Measurements from ENCODE around the gene WAPL. TPM values are rescaled to one million over a fixed set of nuclear protein-coding genes. Genes with fewer than 3 reads are reported as not detected.
"Not testable (repeated sequence)": the region's sequence is repeated elsewhere in the genome, so short reads cannot be mapped to it uniquely, and the experiment has no call there.

WAPL gene
- polyA plus RNA-seq, 1 donor from 2014 or later, result 30.6 TPM

DNA sequence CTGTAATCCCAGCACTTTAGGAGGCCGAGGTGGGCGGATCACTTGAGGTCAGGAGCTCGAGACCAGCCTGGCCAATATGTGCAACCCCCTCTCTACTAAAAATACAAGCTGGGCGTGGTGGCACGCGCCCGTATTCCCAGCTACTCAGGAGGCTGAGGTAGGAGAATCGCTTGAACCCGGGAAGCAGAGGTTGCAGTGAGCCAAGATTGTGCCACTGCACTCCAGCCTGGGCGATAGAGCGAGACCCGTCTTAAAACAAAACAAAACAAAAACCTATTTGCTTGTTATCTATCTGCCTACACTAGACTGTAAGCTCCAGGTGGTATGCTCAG lies 132.5 kb downstream of the WAPL start:
- H3K36me3 ChIP-seq (ENCODE audit: insufficient read depth, low read length); H3K27ac ChIP-seq (ENCODE audit: low read length); H3K79me2 ChIP-seq (replicated peaks; ENCODE audit: insufficient read depth, low read length); H3F3A ChIP-seq (ENCODE audit: insufficient read depth, low read length, poor library complexity, severe bottlenecking); H4K20me1 ChIP-seq (ENCODE audit: insufficient read depth); H3K4me2 ChIP-seq (ENCODE audit: low read length); H3K9me3 ChIP-seq (ENCODE audit: low read length); H2AFZ ChIP-seq (ENCODE audit: low read depth, low read length); H3K4me3 ChIP-seq (ENCODE audit: low read length); H3K9me2 ChIP-seq (ENCODE audit: insufficient read depth, low read length); H3K9ac ChIP-seq (ENCODE audit: low read length): not testable (repeated sequence)
- peaks cover 20% of the 10 kb centered on the region for H3K27me3 ChIP-seq (ENCODE audit: insufficient read depth, low read depth, low read length)

DNA sequence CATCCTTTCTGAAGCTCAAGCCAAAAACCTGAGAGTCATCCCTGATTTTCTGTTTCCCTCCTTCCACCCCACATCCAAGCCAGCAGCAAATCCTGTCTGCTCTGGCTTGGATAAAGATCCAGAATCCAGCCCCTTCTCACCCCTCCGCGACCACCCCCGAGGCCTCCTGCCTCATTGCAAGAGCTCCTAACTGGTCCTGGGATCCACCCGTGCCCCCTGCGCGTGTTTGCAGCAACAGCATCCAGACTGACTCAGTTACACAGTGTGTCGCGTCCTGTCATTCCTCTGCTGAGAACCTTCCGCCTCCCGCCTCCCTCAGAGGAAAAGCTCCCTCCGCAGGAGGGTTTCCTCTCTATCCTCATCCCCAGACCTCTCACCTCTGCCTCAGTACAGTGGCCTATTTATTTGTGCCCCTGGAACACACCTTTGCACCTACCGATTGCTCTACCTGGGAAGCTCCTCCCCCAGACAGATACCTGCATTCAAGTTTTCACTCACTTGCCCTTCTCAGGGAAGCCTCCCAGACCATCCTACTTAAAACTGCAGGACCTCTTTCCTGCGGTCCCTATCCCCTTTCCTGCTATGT lies 133.4 kb downstream of the WAPL start:
- Histone ChIP-seq H2AFZ (ENCODE audit: low read depth, low read length) (no peak overlapping the region), H3K27ac (ENCODE audit: low read length) (no peak overlapping the region), H3K9me2 (ENCODE audit: insufficient read depth, low read length) (no peaks in the 10 kb centered on the region), H3K9ac (ENCODE audit: low read length) (no peak overlapping the region), H3K4me3 (ENCODE audit: low read length) (no peak overlapping the region), H3K4me2 (ENCODE audit: low read length) (no peak overlapping the region), H3F3A (ENCODE audit: insufficient read depth, low read length, poor library complexity, severe bottlenecking) (no peaks in the 10 kb centered on the region), H3K27me3 (ENCODE audit: insufficient read depth, low read depth, low read length) (peaks cover 20% of the 10 kb centered on the region), H3K9me3 (ENCODE audit: low read length) (no peaks in the 10 kb centered on the region), H3K36me3 (ENCODE audit: insufficient read depth, low read length) (no peaks in the 10 kb centered on the region), H3K79me2 (replicated peaks; ENCODE audit: insufficient read depth, low read length) (no peaks in the 10 kb centered on the region), H4K20me1 (ENCODE audit: insufficient read depth) (no peaks in the 10 kb centered on the region)
- TF ChIP-seq, protein P1, sequence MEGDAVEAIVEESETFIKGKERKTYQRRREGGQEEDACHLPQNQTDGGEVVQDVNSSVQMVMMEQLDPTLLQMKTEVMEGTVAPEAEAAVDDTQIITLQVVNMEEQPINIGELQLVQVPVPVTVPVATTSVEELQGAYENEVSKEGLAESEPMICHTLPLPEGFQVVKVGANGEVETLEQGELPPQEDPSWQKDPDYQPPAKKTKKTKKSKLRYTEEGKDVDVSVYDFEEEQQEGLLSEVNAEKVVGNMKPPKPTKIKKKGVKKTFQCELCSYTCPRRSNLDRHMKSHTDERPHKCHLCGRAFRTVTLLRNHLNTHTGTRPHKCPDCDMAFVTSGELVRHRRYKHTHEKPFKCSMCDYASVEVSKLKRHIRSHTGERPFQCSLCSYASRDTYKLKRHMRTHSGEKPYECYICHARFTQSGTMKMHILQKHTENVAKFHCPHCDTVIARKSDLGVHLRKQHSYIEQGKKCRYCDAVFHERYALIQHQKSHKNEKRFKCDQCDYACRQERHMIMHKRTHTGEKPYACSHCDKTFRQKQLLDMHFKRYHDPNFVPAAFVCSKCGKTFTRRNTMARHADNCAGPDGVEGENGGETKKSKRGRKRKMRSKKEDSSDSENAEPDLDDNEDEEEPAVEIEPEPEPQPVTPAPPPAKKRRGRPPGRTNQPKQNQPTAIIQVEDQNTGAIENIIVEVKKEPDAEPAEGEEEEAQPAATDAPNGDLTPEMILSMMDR (IDR thresholded peaks at IDR 0.05; ENCODE audit: poor library complexity, severe bottlenecking), result no peak
- TF ChIP-seq MXI1 (conservative IDR thresholded peaks at IDR 0.05; ENCODE audit: poor library complexity, severe bottlenecking) (no peak), EZH2 (IDR thresholded peaks at IDR 0.05; ENCODE audit: borderline replicate concordance, insufficient read depth, low read length, poor library complexity, severe bottlenecking) (no peak), EP300 (conservative IDR thresholded peaks at IDR 0.05; ENCODE audit: poor library complexity, severe bottlenecking) (no peak)

DNA sequence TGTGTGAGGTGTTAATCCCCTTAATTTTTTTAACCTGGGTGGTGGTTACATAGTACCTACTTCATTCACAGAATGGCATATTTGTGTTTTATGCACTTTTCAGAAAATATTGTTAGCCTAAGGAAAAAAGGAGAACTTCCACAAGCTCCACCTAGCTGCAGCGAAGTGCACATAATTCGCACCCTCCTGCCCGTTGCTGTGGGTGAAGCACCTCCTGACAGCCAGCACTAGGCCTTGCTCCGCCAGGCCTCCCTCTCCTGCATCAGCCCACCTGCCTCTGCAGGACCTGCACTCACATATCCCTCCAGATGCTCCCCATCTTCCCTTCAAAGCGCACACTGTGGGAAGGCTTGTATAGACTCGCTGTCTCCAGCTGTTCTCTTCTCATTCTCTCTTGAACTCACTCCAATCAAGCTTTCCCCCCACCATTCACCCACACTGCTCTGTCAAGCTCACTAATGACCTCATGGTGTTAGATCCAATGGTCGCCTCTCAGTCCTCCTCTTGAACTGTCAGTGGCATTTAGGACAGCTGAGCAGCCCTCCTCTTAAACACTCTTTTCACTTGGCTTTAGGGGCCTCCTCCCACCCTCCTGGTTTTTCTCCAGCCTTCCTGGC lies 134.3 kb downstream of the WAPL start:
- Histone ChIP-seq H2AFZ (ENCODE audit: low read depth, low read length) (no peak overlapping the region), H4K20me1 (ENCODE audit: insufficient read depth) (no peaks in the 10 kb centered on the region), H3K27me3 (ENCODE audit: insufficient read depth, low read depth, low read length) (peaks cover 20% of the 10 kb centered on the region), H3K36me3 (ENCODE audit: insufficient read depth, low read length) (no peaks in the 10 kb centered on the region), H3K9me2 (ENCODE audit: insufficient read depth, low read length) (no peaks in the 10 kb centered on the region), H3K4me2 (ENCODE audit: low read length) (no peak overlapping the region), H3K9ac (ENCODE audit: low read length) (no peak overlapping the region), H3K4me3 (ENCODE audit: low read length) (no peak overlapping the region), H3K79me2 (replicated peaks; ENCODE audit: insufficient read depth, low read length) (no peaks in the 10 kb centered on the region), H3F3A (ENCODE audit: insufficient read depth, low read length, poor library complexity, severe bottlenecking) (no peaks in the 10 kb centered on the region), H3K27ac (ENCODE audit: low read length) (no peak overlapping the region), H3K9me3 (ENCODE audit: low read length) (no peaks in the 10 kb centered on the region)
- TF ChIP-seq, protein P1 (IDR thresholded peaks at IDR 0.05; ENCODE audit: poor library complexity, severe bottlenecking), result no peak
- TF ChIP-seq POLR2AphosphoS5 (IDR thresholded peaks at IDR 0.05) (no peak), RAD21 (conservative IDR thresholded peaks at IDR 0.05) (no peak), SMC3 (conservative IDR thresholded peaks at IDR 0.05; ENCODE audit: poor library complexity) (no peak), EZH2 (IDR thresholded peaks at IDR 0.05; ENCODE audit: borderline replicate concordance, insufficient read depth, low read length, poor library complexity, severe bottlenecking) (no peak), MXI1 (conservative IDR thresholded peaks at IDR 0.05; ENCODE audit: poor library complexity, severe bottlenecking) (no peak), EP300 (conservative IDR thresholded peaks at IDR 0.05; ENCODE audit: poor library complexity, severe bottlenecking) (no peak), TAF1 (IDR thresholded peaks at IDR 0.05; ENCODE audit: low read depth) (no peak)
- TF ChIP-seq, protein P2, sequence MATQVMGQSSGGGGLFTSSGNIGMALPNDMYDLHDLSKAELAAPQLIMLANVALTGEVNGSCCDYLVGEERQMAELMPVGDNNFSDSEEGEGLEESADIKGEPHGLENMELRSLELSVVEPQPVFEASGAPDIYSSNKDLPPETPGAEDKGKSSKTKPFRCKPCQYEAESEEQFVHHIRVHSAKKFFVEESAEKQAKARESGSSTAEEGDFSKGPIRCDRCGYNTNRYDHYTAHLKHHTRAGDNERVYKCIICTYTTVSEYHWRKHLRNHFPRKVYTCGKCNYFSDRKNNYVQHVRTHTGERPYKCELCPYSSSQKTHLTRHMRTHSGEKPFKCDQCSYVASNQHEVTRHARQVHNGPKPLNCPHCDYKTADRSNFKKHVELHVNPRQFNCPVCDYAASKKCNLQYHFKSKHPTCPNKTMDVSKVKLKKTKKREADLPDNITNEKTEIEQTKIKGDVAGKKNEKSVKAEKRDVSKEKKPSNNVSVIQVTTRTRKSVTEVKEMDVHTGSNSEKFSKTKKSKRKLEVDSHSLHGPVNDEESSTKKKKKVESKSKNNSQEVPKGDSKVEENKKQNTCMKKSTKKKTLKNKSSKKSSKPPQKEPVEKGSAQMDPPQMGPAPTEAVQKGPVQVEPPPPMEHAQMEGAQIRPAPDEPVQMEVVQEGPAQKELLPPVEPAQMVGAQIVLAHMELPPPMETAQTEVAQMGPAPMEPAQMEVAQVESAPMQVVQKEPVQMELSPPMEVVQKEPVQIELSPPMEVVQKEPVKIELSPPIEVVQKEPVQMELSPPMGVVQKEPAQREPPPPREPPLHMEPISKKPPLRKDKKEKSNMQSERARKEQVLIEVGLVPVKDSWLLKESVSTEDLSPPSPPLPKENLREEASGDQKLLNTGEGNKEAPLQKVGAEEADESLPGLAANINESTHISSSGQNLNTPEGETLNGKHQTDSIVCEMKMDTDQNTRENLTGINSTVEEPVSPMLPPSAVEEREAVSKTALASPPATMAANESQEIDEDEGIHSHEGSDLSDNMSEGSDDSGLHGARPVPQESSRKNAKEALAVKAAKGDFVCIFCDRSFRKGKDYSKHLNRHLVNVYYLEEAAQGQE (IDR thresholded peaks at IDR 0.05; ENCODE audit: borderline replicate concordance), result no peak

Measured in neural cell (in vitro differentiated cells).